Skeletal muscle cell (primary cell): ENCODE results near the gene CMTM2.
"Not testable (repeated sequence)": the region's sequence is repeated elsewhere in the genome, so short reads cannot be mapped to it uniquely, and the experiment has no call there.

Experiments used
- DNase-seq: peaks from one replicate; pipeline ENCODE4 v3.0.0-alpha.2; 2010; ENCODE audit warnings: low read depth
- H3K4me3 ChIP-seq: 2 replicates; pipeline ENCODE4 v1.5.1; 2011; ENCODE audit warnings: low read depth, mild to moderate bottlenecking, control low read depth, low read length, moderate library complexity

CMTM2 gene

DNA sequence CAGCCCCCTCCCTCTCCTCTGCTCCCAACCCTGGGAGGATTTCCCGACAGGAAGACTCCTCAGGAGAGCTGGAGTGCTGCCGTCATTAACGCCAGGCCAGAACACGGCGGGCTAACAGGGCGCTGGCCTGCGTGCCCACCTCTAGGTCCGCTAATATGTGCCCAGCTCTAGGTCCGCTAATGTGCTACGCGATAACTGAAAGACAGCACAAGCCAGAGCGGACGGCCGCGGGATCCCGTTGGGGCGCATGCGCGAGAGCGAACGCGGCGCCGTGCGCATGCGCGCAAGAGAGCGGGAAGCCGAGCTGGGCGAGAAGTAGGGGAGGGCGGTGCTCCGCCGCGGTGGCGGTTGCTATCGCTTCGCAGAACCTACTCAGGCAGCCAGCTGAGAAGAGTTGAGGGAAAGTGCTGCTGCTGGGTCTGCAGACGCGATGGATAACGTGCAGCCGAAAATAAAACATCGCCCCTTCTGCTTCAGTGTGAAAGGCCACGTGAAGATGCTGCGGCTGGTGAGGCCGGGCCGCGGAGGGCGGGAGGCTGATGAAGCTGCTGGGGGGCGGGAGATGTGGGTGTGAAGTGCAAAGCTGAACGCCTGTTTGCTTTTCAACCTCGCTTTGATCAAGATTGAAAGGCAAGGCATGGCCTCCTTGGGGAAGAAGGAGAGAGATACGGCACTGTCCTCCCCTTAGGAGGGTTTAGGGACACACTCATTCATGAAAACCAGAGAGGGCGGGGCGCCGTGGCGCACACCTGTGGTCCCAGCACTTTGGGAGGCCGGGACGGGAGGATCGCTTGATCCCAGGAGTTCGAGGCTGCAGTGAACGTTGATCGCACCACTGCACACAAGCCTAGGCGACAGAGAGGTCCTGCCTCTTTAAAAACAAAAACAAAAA lies 26.7 kb upstream of the CMTM2 start, which contains the start of gene CKLF:
CKLF (plus strand) TSS at position 291 of the 892 bp plus-strand sequence; CDS start at position 431, 140 bp downstream.
- DNase-seq, result peak; percentile 48
- H3K4me3 ChIP-seq, result peak within 1 kb of the TSS; percentile 65

GRCh38 chr16:66553223-66553622 lies 26.0 kb upstream of the CMTM2 start:
- peak overlapping the region; percentile 65 for H3K4me3 ChIP-seq
- DNase-seq, result no peak

GRCh38 chr16:66554021-66554420 lies 25.2 kb upstream of the CMTM2 start:
- H3K4me3 ChIP-seq, result no peak overlapping the region
- DNase-seq, result no peak

DNA sequence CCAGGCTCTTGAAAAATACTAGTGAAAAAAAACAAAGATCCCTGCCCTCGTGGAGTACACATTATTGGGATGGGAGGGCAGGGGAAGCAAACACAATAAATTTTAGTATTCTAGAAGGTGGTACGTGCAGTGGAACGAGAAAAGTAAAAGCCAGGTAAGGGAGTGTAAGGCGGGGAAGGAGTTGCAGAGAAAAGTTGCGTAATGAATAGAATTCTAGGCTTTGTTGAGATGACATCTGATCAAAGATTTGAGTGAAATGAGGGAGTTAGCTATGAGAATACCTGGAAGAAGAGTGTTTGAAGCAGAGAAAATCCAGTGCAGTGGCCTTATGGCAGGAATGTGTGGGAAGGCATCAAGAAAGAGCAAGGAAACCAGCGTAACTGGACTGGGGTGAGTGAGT lies 24.8 kb upstream of the CMTM2 start:
- DNase-seq, result no peak
- no peak overlapping the region for H3K4me3 ChIP-seq

DNA sequence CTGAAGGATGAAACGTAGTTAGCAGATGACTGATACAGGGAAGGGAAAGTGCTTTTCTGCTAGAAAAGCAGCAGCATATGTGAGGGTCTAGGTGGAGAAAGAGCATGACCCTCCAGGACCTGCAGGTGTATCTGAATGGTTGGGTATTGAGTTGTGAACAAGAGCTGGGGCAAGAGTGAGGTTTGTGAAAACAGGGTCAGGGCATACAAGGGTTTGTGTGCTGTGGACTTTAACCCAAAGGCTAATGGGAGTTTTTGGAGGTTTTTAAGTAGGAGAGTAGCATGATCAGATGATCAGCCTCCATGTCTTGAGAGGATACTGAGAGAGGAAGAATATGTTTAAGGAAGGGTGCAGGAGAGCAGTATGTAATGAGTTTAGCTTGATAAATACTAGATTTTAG lies 19.2 kb upstream of the CMTM2 start:
- DNase-seq, result no peak
- H3K4me3 ChIP-seq, result no peak overlapping the region

DNA sequence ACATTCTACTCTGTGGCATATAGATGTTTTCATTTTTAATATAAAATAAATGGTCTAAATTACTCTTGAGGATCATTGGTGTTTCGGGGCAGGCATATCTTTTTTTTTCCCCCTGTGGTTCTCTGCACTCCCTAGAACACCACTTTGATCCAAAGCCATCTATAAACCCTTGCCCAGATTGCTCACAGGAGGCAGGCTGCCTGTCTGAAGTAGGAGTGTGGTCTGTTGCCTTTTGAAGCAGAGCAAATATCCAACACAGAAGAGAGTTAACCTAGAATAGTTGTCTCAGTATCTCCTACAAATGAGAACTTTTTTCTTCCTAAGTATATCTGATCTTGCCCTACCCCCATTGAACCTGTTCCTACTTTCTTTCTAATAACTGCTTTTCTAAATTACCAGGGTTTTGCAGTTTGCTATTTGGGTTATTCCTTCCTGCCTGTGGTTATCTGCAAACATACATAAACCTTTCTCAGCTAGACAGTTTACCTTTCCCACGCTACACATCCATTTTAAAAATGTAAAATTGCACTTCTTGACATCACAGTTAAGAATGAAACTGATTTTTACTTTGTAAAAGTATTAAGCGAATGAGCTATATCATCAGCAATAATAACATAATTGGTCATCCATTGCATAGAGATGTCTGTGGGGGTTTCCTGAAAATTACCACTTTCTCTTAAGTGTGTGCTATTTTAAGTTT lies 17.7 kb upstream of the CMTM2 start:
- H3K4me3 ChIP-seq, result no peak overlapping the region
- no peak for DNase-seq

- no peak for DNase-seq
- no peak overlapping the region for H3K4me3 ChIP-seq
These were observed 16.9 kb upstream of the CMTM2 start for GRCh38 chr16:66562409-66562808.

GRCh38 chr16:66562986-66563385 lies 16.3 kb upstream of the CMTM2 start:
- no peak overlapping the region for H3K4me3 ChIP-seq
- no peak for DNase-seq

DNA sequence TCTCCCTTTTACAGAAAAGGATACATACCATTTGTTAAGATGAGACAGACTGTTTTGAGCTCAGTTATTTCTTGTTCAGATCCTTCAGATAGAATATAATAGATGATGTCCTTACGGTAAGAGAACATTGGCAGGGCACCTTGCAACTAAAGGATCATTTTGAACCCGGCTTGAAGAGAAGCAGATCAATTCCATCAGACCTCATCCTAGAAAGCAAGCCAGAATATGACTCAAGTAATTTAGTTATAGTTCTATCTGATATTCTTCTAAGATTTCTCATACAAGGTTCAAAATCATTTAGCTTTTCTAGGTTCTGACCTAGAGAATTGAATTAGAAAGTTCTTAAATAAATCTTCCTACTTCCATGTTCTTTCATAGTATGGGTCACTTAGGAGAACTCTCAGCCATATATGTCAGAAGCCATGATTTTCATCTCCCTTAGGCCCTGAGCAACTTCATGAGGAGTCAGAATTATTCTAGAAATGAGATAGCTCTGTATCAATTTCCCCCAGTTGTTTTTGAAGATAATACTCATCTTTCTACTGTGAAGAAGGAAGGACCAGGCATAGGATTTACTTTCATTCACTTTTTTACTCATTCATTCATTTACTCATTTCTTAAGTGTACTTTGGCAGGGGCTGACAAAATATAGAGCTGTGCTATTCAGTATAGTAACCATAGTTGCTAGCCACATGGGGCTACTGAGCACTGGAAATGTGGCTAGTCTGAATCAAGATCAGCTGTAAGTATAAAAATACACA lies 15.5 kb upstream of the CMTM2 start:
- no peak for DNase-seq
- no peak overlapping the region for H3K4me3 ChIP-seq

DNA sequence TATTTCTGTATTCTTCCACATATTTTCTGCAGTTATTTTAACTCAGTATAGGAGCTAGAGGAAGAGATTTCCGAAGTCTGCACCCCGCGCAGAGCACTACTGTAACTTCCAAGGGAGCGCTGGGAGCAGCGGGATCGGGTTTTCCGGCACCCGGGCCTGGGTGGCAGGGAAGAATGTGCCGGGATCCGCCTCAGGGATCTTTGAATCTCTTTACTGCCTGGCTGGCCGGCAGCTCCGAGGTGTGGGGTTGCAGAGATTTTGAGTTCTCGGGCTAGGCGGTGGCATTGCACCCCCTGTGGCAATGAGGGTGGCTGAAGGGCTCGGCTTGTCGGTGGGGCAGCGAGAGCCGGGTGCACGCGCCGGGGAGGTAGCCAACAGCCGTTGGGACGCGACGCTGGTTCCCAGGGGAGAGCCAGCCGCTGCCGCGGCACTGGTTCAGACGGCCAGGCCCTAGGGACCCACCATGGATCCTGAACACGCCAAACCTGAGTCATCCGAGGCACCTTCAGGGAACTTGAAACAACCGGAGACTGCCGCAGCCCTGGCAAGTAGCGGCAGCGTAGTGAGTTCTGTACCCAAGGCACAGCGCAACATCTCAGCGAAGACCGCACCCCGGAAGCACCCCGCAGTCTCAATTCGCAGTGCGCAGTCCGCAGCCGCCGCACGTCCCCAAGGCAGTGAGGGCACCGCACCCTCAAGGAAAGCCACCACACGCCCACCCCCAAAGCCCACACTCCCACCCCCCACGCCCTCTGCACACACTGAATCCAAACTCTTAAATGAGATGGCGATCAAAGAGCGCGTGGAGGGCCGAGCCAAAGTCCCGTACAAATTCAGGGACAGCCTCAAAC lies 13.0 kb upstream of the CMTM2 start, which contains the start of gene CMTM1:
CMTM1 (plus strand) TSS at position 389 of the 851 bp plus-strand sequence; CDS start at position 464, 75 bp downstream.
- DNase-seq, result no peak

GRCh38 chr16:66567270-66567669 lies 12.0 kb upstream of the CMTM2 start:
- H3K4me3 ChIP-seq, DNase-seq: not testable (repeated sequence)

More for the DNA sequence above, 13.0 kb upstream of the CMTM2 start, which contains the start of gene CMTM1:
- no peak within 1 kb of the TSS for H3K4me3 ChIP-seq

DNA sequence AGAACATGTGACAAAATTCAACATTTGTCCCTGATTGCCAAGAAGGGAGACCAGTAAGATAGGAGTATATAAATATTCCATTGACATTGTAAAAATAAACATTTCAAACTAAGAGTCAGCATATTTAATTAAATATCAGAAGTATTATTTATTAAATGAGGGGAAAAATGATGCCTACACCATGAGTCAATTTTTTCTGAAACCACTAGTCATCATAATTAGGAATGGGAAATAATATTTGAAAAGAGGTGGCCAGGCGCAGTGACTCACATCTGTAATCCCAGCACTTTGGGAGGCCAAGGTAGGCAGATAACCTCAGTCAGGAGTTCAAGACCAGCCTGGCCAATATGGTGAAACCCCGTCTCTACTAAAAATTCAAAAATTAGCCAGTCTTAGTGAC lies 10.9 kb upstream of the CMTM2 start:
- no peak overlapping the region for H3K4me3 ChIP-seq
- DNase-seq, result no peak

GRCh38 chr16:66569131-66569530 lies 10.1 kb upstream of the CMTM2 start:
- DNase-seq, result peak; percentile 33
- no peak overlapping the region for H3K4me3 ChIP-seq

DNA sequence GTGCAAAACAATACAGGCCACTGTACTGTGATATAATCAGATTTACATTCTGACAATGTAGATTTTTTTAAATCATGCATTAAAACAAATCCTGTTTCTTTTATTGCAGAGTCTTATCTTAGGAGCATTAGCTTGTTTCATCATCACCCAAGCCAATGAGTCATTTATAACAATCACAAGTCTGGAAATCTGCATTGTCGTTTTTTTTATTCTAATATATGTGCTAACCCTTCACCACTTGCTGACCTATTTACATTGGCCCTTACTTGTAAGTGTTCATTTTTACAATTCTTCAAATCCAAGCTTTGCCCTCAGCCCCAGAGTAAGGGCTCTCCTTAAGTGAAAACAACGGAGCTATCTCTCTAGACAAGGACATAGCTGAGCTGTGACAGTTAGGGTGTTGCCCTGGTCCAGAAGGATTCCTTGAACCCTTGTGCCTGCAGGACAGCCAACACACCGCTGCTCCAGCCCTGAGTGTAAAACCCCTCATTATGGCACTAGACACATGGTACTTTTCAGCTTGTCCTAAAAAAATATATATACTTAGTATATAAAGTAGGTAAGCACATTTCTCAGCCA lies 9.3 kb upstream of the CMTM2 start:
- peak; percentile 60 for DNase-seq
- no peak overlapping the region for H3K4me3 ChIP-seq

GRCh38 chr16:66572356-66572755 lies 6.9 kb upstream of the CMTM2 start:
- H3K4me3 ChIP-seq, result no peak overlapping the region

GRCh38 chr16:66574081-66574480 lies 5.2 kb upstream of the CMTM2 start:
- DNase-seq, result no peak

More at GRCh38 chr16:66572356-66572755, 6.9 kb upstream of the CMTM2 start:
- no peak for DNase-seq

DNA sequence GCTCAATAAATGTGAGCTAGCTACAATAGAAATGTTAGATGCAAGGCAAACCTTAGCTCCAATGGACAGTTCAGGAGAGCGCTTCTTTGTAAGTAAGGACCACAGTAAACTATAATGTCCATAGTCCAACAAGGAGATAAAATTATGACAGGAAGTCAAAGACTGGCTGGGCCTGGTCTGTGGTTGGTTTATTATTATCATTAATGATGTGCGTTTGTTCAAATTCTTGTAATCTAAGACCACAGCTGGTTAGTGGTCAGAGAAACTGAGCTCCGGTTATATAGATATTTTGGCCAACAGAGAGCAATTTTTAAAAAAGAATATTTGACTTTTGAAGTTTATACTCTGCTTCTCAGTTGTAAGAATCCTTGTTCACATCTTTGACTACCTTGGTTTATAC lies 4.7 kb upstream of the CMTM2 start:
- no peak for DNase-seq
- H3K4me3 ChIP-seq, result no peak overlapping the region

More at GRCh38 chr16:66574081-66574480, 5.2 kb upstream of the CMTM2 start:
- H3K4me3 ChIP-seq, result no peak overlapping the region

- no peak for DNase-seq
These were observed 4.2 kb upstream of the CMTM2 start for GRCh38 chr16:66575060-66575459.

More at GRCh38 chr16:66575060-66575459, 4.2 kb upstream of the CMTM2 start:
- no peak overlapping the region for H3K4me3 ChIP-seq
